Measurements from ENCODE around the gene APBB2.

APBB2 gene

GRCh38 chr4:40938337-40938736 is 276.0 kb downstream of the APBB2 start:
- ChIA-PET CTCF (interaction anchor here (10.1 kb wide), 1 partner anchor 13 kb away, joined by 97 read pairs; no protein-coding TSS in a partner anchor), POLR2A (no interaction called here)
- TF ChIP-seq CTCF (IDR thresholded peaks at IDR 0.05; ENCODE audit: control extremely low read depth, extremely low read depth, low read depth, missing control alignments), result no peak
- DNase-seq (ENCODE audit: extremely low spot score), result no peak

GRCh38 chr4:40937140-40937725 is 277.1 kb downstream of the APBB2 start:
- CTCF ChIA-PET, result interaction anchor here (1.0 to 10.1 kb wide), 3 partner anchors 12 to 343 kb away, joined by 3 to 97 read pairs (median 3); no protein-coding TSS in a partner anchor

GRCh38 chr4:40934676-40935075 is 279.7 kb downstream of the APBB2 start:
- CTCF ChIA-PET, result interaction anchor here (10.1 kb wide), 1 partner anchor 10 kb away, joined by 97 read pairs; no protein-coding TSS in a partner anchor
- POLR2A ChIA-PET, result no interaction called here
- no peak for DNase-seq (ENCODE audit: extremely low spot score)
- no peak for TF ChIP-seq CTCF (IDR thresholded peaks at IDR 0.05; ENCODE audit: control extremely low read depth, extremely low read depth, low read depth, missing control alignments)

More at GRCh38 chr4:40937140-40937725, 277.1 kb downstream of the APBB2 start:
- TF ChIP-seq CTCF (IDR thresholded peaks at IDR 0.05; ENCODE audit: control extremely low read depth, extremely low read depth, low read depth, missing control alignments), result no peak
- POLR2A ChIA-PET, result no interaction called here
- no peak for DNase-seq (ENCODE audit: extremely low spot score)

- TF ChIP-seq CTCF (IDR thresholded peaks at IDR 0.05; ENCODE audit: control extremely low read depth, extremely low read depth, low read depth, missing control alignments), result no peak
- POLR2A ChIA-PET, result no interaction called here
- CTCF ChIA-PET, result interaction anchor here (10.1 kb wide), 1 partner anchor 9 kb away, joined by 97 read pairs; no protein-coding TSS in a partner anchor
- no peak for DNase-seq (ENCODE audit: extremely low spot score)
These were observed 280.9 kb downstream of the APBB2 start for GRCh38 chr4:40933272-40934053.

- POLR2A ChIA-PET, result no interaction called here
- CTCF ChIA-PET, result interaction anchor here (1.0 kb wide), 1 partner anchor 23 kb away, joined by 3 read pairs; no protein-coding TSS in a partner anchor
- no peak for TF ChIP-seq CTCF (IDR thresholded peaks at IDR 0.05; ENCODE audit: control extremely low read depth, extremely low read depth, low read depth, missing control alignments)
- DNase-seq (ENCODE audit: extremely low spot score), result no peak
These were observed 282.5 kb downstream of the APBB2 start for GRCh38 chr4:40931841-40932240.

GRCh38 chr4:40931238-40931637 is 283.1 kb downstream of the APBB2 start:
- no peak for TF ChIP-seq CTCF (IDR thresholded peaks at IDR 0.05; ENCODE audit: control extremely low read depth, extremely low read depth, low read depth, missing control alignments)

More at GRCh38 chr4:40931238-40931637, 283.1 kb downstream of the APBB2 start:
- ChIA-PET POLR2A (no interaction called here), CTCF (interaction anchor here (1.0 to 1.3 kb wide), 2 partner anchors 21 to 23 kb away, joined by 3 read pairs; no protein-coding TSS in a partner anchor)
- no peak for DNase-seq (ENCODE audit: extremely low spot score)

Measured in GM10248 (cell line).